ENCODE results near the gene ORC4.

Gene ORC4

DNA sequence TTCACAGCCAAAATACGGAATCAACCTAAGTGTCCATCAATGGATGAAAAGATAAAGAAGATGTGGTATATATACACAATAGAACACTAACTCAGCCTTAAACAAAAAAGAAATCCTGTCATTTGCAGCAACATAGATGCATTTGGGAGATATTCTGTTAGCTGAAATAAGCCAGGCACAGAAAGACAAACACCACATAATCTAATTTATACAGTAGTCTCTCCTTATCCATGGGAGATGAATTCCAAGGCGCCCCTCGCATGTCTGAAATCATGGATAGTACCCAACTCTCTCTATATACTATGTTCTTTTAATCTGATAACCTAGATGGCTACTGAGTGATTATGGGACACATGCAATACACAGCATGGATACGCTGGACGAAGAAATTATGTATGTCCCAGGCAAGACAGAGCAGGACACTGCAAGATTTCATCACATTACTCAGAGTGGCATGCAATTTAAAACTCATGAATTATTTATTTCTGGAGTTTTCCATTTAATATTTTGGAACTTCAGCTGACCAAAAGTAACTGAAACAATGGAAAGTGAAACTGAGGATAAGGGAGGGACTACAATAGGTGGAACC lies 39.5 kb downstream of the ORC4 start:
- no peak for DNase-seq (ENCODE audit: low read depth)
- TF ChIP-seq, protein P1, sequence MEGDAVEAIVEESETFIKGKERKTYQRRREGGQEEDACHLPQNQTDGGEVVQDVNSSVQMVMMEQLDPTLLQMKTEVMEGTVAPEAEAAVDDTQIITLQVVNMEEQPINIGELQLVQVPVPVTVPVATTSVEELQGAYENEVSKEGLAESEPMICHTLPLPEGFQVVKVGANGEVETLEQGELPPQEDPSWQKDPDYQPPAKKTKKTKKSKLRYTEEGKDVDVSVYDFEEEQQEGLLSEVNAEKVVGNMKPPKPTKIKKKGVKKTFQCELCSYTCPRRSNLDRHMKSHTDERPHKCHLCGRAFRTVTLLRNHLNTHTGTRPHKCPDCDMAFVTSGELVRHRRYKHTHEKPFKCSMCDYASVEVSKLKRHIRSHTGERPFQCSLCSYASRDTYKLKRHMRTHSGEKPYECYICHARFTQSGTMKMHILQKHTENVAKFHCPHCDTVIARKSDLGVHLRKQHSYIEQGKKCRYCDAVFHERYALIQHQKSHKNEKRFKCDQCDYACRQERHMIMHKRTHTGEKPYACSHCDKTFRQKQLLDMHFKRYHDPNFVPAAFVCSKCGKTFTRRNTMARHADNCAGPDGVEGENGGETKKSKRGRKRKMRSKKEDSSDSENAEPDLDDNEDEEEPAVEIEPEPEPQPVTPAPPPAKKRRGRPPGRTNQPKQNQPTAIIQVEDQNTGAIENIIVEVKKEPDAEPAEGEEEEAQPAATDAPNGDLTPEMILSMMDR (conservative IDR thresholded peaks at IDR 0.05; ENCODE audit: low read length): no peak
- no peak overlapping the region for H3K4me3 ChIP-seq (ENCODE audit: low read length)

DNA sequence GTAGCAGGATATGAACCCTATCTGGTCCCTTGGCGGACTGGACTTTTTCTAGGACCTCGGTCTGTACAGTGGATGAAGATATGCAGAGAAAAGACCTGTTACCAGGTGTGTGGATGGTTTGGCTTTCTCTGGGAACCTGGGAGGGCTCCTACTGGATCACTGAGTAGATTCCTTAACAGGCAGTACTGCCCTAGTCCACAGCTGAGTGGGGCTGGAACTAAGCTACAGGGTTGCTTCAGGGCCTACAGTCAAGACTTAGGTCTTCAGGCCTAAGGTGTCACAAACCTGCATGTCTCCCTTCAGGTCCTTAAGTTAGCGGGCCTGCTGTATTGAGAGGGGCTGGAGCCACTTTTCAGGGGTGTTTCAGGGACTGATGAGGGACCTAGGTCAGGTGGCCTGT lies 42.9 kb downstream of the ORC4 start:
- TF ChIP-seq, protein P1 (conservative IDR thresholded peaks at IDR 0.05; ENCODE audit: low read length): no peak

DNA sequence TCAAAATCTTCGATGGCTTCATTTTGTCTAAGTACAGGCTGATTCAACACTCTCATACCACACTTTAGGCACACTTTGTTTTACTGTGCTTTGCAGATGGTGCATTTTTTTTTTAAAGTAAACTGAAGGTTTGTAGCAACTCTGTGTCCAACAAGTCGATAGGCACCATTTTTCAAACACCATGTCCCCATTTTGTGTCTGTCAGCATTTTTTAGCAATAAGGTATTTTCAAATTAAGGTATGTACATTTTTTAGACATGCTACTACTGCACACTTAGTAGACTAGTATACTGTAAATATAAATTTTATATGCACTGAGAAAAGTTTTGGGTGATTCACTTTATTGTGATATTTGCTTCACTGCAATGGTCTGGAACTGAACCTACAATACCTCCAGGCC lies 44.4 kb downstream of the ORC4 start:
- no peak for DNase-seq (ENCODE audit: low read depth)
- H3K4me3 ChIP-seq (ENCODE audit: low read length): no peak overlapping the region
- TF ChIP-seq, protein P1 (conservative IDR thresholded peaks at IDR 0.05; ENCODE audit: low read length): no peak

More for the DNA sequence above, 42.9 kb downstream of the ORC4 start:
- H3K4me3 ChIP-seq (ENCODE audit: low read length): no peak overlapping the region
- no peak for DNase-seq (ENCODE audit: low read depth)

DNA sequence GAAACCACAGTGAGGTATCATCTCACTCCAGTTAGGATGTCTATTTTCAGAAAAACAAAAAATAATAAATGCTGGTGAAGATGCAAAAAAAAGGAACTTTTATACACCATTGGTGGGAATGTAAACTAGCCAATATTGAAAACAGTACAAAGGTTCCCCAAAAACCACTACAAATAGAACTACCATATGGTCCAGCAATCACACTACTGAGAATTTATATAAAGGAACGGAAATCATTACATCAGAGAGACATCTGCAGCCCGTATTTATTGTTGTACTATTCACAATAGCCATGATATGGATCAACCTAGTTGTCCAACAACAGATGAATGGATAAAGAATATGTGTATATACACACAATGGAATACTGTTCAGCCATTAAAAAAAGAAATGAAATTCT lies 52.0 kb downstream of the ORC4 start:
- TF ChIP-seq, protein P1 (conservative IDR thresholded peaks at IDR 0.05; ENCODE audit: low read length): no peak
- DNase-seq (ENCODE audit: low read depth): no peak
- no peak overlapping the region for H3K4me3 ChIP-seq (ENCODE audit: low read length)

DNA sequence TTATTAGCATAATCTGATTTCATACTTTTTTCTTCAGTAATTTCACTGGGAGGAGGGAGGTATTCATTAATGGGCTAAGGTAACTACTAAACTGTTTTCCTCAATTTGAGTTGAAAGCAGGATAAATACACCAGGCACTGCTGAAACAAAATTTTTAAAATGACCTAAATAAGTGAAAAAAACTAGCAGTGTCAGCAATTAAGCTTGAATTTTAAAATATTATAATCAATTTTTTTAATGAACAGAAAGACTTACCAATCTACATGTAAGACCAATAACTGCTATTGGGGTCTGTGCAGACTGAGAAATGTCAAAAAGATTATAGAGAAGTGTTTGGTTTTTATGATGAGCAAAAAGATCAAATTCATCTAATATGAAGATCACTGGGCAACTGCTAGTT lies 68.4 kb downstream of the ORC4 start:
- TF ChIP-seq, protein P1 (conservative IDR thresholded peaks at IDR 0.05; ENCODE audit: low read length): no peak
- no peak overlapping the region for H3K4me3 ChIP-seq (ENCODE audit: low read length)
- DNase-seq (ENCODE audit: low read depth): no peak

DNA sequence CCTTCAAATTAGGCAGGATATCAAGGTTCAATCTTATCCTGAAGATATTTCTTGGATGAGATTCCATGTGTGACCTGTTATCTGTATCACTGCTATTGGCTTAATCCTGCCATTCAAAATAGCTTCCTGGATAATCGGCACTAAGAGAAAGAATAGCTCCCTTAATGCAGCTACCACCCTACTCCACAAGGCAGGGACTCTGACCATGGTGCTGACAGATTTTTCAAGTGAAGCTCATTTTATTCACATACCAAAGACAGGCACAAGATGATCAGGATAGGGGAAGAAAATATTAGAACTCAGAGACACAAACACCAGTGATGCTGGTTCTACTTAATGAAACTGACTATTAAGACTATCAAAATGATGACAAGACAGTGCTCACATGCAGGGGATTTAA lies 74.9 kb downstream of the ORC4 start:
- no peak for DNase-seq (ENCODE audit: low read depth)
- TF ChIP-seq, protein P1 (conservative IDR thresholded peaks at IDR 0.05; ENCODE audit: low read length): no peak
- no peak overlapping the region for H3K4me3 ChIP-seq (ENCODE audit: low read length)

DNA sequence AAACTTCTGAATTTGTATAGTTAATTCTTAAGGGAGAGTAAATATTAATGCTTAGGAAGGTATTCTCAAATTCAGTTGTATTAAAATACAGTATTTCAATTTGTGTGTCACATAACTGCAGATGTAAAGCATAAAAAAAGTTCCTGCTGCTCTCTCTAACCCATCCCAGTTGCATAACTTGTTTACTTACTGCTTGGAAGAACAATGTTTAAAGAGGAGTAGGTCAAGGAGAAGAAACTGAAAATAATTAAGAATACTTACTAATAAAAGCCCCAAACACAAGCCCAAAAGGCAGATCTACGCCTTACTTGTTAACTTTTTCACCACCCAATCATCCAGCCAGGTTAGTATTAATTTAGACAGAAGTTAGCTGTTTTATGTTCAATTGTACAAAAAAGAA lies 81.2 kb downstream of the ORC4 start:
- DNase-seq (ENCODE audit: low read depth): no peak
- TF ChIP-seq, protein P1 (conservative IDR thresholded peaks at IDR 0.05; ENCODE audit: low read length): no peak
- H3K4me3 ChIP-seq (ENCODE audit: low read length): no peak overlapping the region

All from AG10803 (cell line).